Tibial artery (tissue), 4 donors: ENCODE measurements around the gene LNX2.
"Not testable (repeated sequence)": the region's sequence is repeated elsewhere in the genome, so short reads cannot be mapped to it uniquely, and the experiment has no call there.

ENCODE experiments used
- DNase-seq, 2 donors: peaks; one replicate each; pipeline ENCODE4 v3.0.0-alpha.2; 2019
- H3K27ac ChIP-seq, 2 donors: fragments of 200-600 bp; sonication (generic) in 1 of 2; 1 replicate in 1 of 2; 2 replicates in 1 of 2; pipeline ENCODE4 v1.5.1; 2018 to 2019; ENCODE audit warnings: mild to moderate bottlenecking in 1 of 2
- H3K27me3 ChIP-seq, 2 donors: fragments of 200-600 bp; sonication (generic) in 1 of 2; one replicate each; pipeline versions ENCODE4 v1.5.1 to v1.6.0; 2016 to 2019
- H3K36me3 ChIP-seq, 3 donors: fragments of 200-600 bp; sonication (generic) in 2 of 3; one replicate each; pipeline ENCODE4 v1.5.1; 2016 to 2019; ENCODE audit warnings: mild to moderate bottlenecking in 2 of 3
- H3K4me1 ChIP-seq, 4 donors: fragments of 200-600 bp; sonication (generic) in 2 of 4; 1 replicate in 3 of 4; 2 replicates in 1 of 4; pipeline ENCODE4 v1.5.1; 2016 to 2019
- H3K4me3 ChIP-seq, 2 donors: fragments of 200-600 bp; sonication (generic) in 1 of 2; 1 replicate in 1 of 2; 2 replicates in 1 of 2; pipeline ENCODE4 v1.5.1; 2018 to 2019; ENCODE audit warnings: mild to moderate bottlenecking in 2 of 2
- H3K9me3 ChIP-seq, 3 donors: fragments of 200-600 bp; sonication (generic) in 1 of 3; one replicate each; pipeline ENCODE4 v1.5.1; 2016 to 2019
- intact Hi-C: fragments of 100-400 bp; cut with DNase I; formaldehyde crosslinking; loops from one replicate; pipeline ENCODE4 v1.15.0; 2023; ENCODE audit warnings: low total_unique reads
- TF ChIP-seq, protein P1 (sequence below), 2 experiments: fragments of 200-600 bp in 1 of 2; fragments of 450-650 bp in 1 of 2; IDR thresholded peaks; one replicate each; pipeline ENCODE4 v1.5.1; 2017 to 2019; ENCODE audit warnings: antibody characterized with exemption in 2 of 2, mild to moderate bottlenecking in 1 of 2, moderate library complexity in 1 of 2

The LNX2 gene

DNA sequence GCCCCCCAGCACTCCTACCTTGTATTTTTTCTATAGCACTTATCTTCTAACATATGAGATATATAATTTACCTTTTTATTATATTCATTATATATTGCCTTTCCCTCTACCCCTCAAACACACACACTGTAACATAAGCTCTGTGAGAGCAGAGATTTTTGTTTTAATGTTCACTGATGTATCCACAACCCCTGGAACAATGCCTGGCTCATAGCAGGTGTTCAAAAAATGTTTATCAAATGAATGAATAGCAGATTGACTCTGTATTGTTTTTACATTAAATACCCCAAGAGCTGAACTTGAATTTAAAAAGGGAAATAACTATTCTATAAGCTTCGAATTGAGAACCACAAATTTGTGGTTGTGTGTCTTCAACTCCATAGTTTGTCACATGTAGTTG, 12.3 kb upstream of the LNX2 start:
- Histone ChIP-seq H3K4me3 (no peak overlapping the region), H3K27ac (no peak overlapping the region), H3K9me3 (no peaks in the 10 kb centered on the region), H3K4me1 (peaks cover 0 to 5% (median 0%) of the 10 kb centered on the region in 4 donors), H3K27me3 (no peaks in the 10 kb centered on the region), H3K36me3 (no peaks in the 10 kb centered on the region)
- TF ChIP-seq, protein P1, sequence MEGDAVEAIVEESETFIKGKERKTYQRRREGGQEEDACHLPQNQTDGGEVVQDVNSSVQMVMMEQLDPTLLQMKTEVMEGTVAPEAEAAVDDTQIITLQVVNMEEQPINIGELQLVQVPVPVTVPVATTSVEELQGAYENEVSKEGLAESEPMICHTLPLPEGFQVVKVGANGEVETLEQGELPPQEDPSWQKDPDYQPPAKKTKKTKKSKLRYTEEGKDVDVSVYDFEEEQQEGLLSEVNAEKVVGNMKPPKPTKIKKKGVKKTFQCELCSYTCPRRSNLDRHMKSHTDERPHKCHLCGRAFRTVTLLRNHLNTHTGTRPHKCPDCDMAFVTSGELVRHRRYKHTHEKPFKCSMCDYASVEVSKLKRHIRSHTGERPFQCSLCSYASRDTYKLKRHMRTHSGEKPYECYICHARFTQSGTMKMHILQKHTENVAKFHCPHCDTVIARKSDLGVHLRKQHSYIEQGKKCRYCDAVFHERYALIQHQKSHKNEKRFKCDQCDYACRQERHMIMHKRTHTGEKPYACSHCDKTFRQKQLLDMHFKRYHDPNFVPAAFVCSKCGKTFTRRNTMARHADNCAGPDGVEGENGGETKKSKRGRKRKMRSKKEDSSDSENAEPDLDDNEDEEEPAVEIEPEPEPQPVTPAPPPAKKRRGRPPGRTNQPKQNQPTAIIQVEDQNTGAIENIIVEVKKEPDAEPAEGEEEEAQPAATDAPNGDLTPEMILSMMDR (IDR thresholded peaks at IDR 0.05) = no peak
- intact Hi-C loops = no loop called here
- no peak for DNase-seq

DNA sequence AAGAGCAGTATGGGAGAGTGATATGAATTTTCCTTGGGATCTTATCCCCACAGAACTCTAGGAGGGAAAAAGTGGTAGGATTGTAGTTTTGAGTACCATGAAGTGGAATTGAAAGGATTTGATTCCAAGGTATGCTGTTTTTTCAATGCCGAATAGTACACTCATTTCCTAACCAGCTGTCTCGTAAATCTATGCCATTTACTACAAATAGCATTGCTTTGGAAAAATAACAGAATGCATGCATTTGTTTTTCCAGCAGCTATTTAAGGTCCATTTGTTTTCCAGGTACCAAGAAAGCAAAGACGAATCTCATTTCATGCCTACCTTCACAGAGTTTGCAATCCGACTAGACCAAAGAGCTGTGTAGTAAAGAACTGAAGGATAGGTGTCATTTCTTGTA, 11.9 kb upstream of the LNX2 start:
- intact Hi-C loops = no loop called here
- H3K27ac ChIP-seq = no peak overlapping the region
- H3K4me1 ChIP-seq = peaks cover 0 to 3% (median 0%) of the 10 kb centered on the region in 4 donors
- TF ChIP-seq, protein P1 (IDR thresholded peaks at IDR 0.05) = no peak
- no peak for DNase-seq
- no peaks in the 10 kb centered on the region for H3K27me3 ChIP-seq
- no peak overlapping the region for H3K4me3 ChIP-seq
- H3K36me3 ChIP-seq = no peaks in the 10 kb centered on the region
- H3K9me3 ChIP-seq = no peaks in the 10 kb centered on the region

DNA sequence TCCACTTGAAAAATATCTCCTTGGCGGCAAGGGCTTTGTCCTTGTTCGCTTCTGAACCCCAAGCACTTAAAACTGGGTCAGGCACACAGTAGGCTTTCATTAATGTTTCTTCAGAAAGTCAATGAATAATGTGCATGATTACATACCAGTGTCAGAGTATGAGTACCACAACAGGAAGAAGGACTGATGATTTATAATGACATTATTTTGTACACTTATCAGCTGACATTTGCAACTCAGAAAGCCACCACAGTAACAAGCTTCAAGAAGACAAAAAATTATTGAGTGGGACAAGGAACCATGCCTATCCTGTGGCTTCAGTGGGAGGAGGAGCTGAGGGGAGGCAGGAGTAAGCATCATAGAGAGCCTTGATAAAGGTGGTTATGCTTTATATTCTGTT, 11.3 kb upstream of the LNX2 start:
- intact Hi-C loops = no loop called here
- H3K27ac ChIP-seq = no peak overlapping the region
- H3K4me3 ChIP-seq = no peak overlapping the region
- H3K27me3 ChIP-seq = no peaks in the 10 kb centered on the region
- H3K36me3 ChIP-seq = no peaks in the 10 kb centered on the region
- no peaks in the 10 kb centered on the region for H3K9me3 ChIP-seq
- DNase-seq = no peak
- TF ChIP-seq, protein P1 (IDR thresholded peaks at IDR 0.05) = no peak
- H3K4me1 ChIP-seq = no peaks in the 10 kb centered on the region

DNA sequence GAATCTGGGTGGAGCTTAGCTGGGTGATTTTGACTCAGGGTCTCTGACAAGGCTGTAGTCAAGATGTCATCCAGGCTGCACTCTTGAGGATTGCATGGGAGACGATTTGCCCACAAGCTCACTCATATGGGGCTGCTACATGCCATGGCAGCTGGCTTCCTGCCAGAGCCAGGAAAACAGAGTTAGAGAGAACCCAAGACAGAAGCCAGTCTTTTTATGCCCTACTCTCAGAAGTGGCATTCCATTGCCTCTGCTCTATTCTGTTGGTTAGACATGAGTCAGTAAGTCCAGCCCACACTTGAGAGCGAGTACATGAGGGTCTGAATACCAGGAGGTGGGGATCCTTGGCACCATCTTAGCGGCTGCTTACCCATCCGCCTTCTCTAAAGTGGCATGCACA, 10.8 kb upstream of the LNX2 start:
- intact Hi-C loops = no loop called here
- DNase-seq = no peak
- Histone ChIP-seq H3K36me3 (no peaks in the 10 kb centered on the region), H3K27me3 (no peaks in the 10 kb centered on the region), H3K27ac (no peak overlapping the region), H3K4me1 (no peaks in the 10 kb centered on the region), H3K9me3 (no peaks in the 10 kb centered on the region), H3K4me3 (no peak overlapping the region)
- TF ChIP-seq, protein P1 (IDR thresholded peaks at IDR 0.05) = no peak

DNA sequence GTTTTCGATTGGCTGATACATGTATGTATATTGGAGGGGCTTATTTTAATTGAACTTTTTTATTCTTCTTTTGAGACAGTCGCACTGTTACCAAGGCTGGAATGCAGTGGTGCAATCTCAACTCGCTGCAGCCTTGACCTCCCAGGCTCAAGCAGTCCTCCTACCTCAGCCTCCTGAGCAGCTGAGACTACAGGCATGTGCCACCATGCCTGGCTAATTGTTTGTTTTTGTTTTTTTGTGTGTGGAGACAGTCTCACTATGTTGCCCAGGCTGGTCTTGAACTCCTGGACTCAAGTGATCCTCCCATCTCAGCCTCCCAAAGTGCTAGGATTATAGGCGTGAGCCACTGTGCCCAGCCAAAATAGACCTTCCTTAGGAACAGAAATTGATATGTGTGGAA, 8.4 kb upstream of the LNX2 start:
- not testable (repeated sequence) for H3K9me3 ChIP-seq, DNase-seq, H3K36me3 ChIP-seq, H3K27me3 ChIP-seq, H3K4me1 ChIP-seq, H3K4me3 ChIP-seq, H3K27ac ChIP-seq
- intact Hi-C loops = loop anchor here (10.0 kb wide), 2 partner anchors 204 to 384 kb away; partner anchors contain the start of gene GTF3A

DNA sequence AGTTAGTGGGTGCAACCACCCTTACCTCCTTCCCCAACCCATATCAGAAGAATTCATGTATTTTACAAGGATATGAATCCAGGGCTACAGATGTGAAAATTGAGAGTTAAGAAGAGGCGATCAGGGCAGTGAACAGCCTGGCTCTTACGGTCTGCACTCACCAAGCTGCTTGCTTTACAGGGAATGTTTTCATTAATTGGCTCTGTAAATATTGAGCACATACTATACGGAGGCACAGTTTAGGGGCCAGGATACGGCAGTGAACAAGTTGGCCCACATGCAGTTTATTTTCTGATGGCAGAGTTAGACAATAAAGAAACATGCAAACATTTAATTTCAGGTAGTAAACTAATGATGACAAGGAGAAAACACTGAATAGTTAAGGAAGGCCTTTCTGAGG, 7.8 kb upstream of the LNX2 start:
- H3K36me3 ChIP-seq = no peaks in the 10 kb centered on the region
- DNase-seq = no peak
- intact Hi-C loops = loop anchor here (10.0 kb wide), 2 partner anchors 203 to 383 kb away; partner anchors contain the start of gene GTF3A
- no peaks in the 10 kb centered on the region for H3K9me3 ChIP-seq
- TF ChIP-seq, protein P1 (IDR thresholded peaks at IDR 0.05) = no peak
- no peak overlapping the region for H3K27ac ChIP-seq
- H3K4me1 ChIP-seq = peaks cover 0 to 10% (median 4%) of the 10 kb centered on the region in 4 donors
- no peak overlapping the region for H3K4me3 ChIP-seq
- H3K27me3 ChIP-seq = no peaks in the 10 kb centered on the region
